Thyroid gland (tissue), 4 donors: ENCODE measurements around the gene SNED1.

ENCODE experiments used
- POLR2A ChIP-seq, 2 donors: fragments of 450-650 bp; IDR thresholded peaks; one replicate each; pipeline ENCODE4 v1.6.1; 2017; ENCODE audit warnings: antibody characterized with exemption in 2 of 2, mild to moderate bottlenecking in 2 of 2, moderate library complexity in 1 of 2
- TF ChIP-seq, protein P1 (sequence below), 6 experiments: fragments of 200-600 bp in 3 of 6; fragments of 450-650 bp in 3 of 6; sonication (generic) in 3 of 6; IDR thresholded peaks; one replicate each; pipeline ENCODE4 v1.5.1; 2016 to 2019; ENCODE audit warnings: antibody characterized with exemption in 6 of 6, mild to moderate bottlenecking in 2 of 6, inconsistent platforms in 1 of 6, moderate library complexity in 1 of 6

DNA sequence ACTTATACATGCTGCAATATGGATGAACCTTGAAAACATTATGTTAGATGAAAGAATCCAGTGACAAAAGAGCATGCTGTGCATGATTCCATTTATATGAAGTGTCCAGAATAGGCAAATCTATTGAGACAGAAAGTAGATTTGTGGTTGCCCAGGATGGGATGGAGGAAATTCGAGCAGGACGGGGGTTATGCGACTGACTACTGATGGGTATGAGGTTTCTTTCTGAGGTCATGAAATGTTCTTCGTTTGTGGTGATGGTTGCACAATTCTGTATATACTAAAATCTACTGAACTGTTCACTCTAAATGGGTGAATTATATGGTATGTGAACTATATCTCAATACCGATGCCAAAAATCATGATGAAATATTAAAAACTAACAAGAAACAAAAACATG is 122.6 kb downstream of the SNED1 start:
- TF ChIP-seq, protein P1, sequence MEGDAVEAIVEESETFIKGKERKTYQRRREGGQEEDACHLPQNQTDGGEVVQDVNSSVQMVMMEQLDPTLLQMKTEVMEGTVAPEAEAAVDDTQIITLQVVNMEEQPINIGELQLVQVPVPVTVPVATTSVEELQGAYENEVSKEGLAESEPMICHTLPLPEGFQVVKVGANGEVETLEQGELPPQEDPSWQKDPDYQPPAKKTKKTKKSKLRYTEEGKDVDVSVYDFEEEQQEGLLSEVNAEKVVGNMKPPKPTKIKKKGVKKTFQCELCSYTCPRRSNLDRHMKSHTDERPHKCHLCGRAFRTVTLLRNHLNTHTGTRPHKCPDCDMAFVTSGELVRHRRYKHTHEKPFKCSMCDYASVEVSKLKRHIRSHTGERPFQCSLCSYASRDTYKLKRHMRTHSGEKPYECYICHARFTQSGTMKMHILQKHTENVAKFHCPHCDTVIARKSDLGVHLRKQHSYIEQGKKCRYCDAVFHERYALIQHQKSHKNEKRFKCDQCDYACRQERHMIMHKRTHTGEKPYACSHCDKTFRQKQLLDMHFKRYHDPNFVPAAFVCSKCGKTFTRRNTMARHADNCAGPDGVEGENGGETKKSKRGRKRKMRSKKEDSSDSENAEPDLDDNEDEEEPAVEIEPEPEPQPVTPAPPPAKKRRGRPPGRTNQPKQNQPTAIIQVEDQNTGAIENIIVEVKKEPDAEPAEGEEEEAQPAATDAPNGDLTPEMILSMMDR (IDR thresholded peaks at IDR 0.05) = no peak
- no peak for TF ChIP-seq POLR2A (IDR thresholded peaks at IDR 0.05)
